HepG2 (cell line): ENCODE data around the gene ZNF618. TPM values are rescaled to one million over a fixed set of nuclear protein-coding genes. Genes with fewer than 3 reads are reported as not detected.

ENCODE experiments used
- ATAC-seq: fragments of 200-7000 bp; cut with Tn5 transposase; 3 replicates; pipeline ENCODE4 v1.9.1; 2020; ENCODE audit warnings: mild to moderate bottlenecking, moderate library complexity
- BruUV-seq: library from RNA; stranded (reverse); fragments of 400-500 nt; replicated peaks from 2 replicates; lab custom pipeline; 2021; lab: Mats Ljungman, UMichigan
- CTCF ChIA-PET: fragments of 300-600 bp; formaldehyde crosslinking; extraction: SDS; loops from one replicate; lab custom pipeline; 2021; ENCODE audit warnings: low total read pairs, inconsistent platforms, low intra/inter-chr PET ratio; lab: Yijun Ruan, JAX
- POLR2A ChIA-PET: fragments of 350-600 bp; sonication (Branson Sonifier 250); formaldehyde crosslinking; loops from one replicate; lab custom pipeline; 2020; ENCODE audit warnings: antibody characterized with exemption, inconsistent platforms; lab: Yijun Ruan, JAX
- DNase-seq: peaks from one replicate; pipeline ENCODE4 v3.0.0-alpha.2; 2015; ENCODE audit warnings: low spot score
- FAIRE-seq: peaks from 3 replicates; lab custom pipeline; 2011; peaks lifted over from hg19 to GRCh38; lab: Jason Lieb, UNC
- H2AFZ ChIP-seq: one replicate; pipeline ENCODE4 v1.6.1; 2011; ENCODE audit warnings: low read length, inconsistent platforms
- H3K27ac ChIP-seq: fragments of 300-600 bp; 3 replicates; pipeline ENCODE4 v1.8.0; 2011; ENCODE audit warnings: mixed run types, mild to moderate bottlenecking, mixed read lengths, low read length, inconsistent platforms; ENCODE audit not compliant: insufficient read depth; ENCODE audit errors: extremely low read length
- H3K27me3 ChIP-seq, 2 experiments: fragments of 200-600 bp in 1 of 2; 2 replicates in 1 of 2; 3 replicates in 1 of 2; pipeline versions ENCODE4 v1.6.0 to v1.8.0; 2011; ENCODE audit warnings: low read length in 2 of 2, mild to moderate bottlenecking in 2 of 2, moderate library complexity in 2 of 2, inconsistent platforms in 1 of 2; ENCODE audit not compliant: insufficient read depth in 2 of 2, control insufficient read depth in 1 of 2
- H3K36me3 ChIP-seq, 2 experiments: fragments of 200-600 bp in 1 of 2; replicated peaks in 1 of 2; 2 replicates in 1 of 2; 3 replicates in 1 of 2; pipeline versions ENCODE4 v1.5.1 to v1.8.0; 2011; ENCODE audit warnings: low read length in 2 of 2, inconsistent platforms in 1 of 2; ENCODE audit not compliant: insufficient read depth in 2 of 2, control insufficient read depth in 1 of 2
- H3K4me1 ChIP-seq: 2 replicates; pipeline ENCODE4 v1.5.1; 2012; ENCODE audit warnings: low read length, inconsistent platforms; ENCODE audit not compliant: insufficient read depth
- H3K4me2 ChIP-seq: 2 replicates; pipeline ENCODE4 v1.6.0; 2011; ENCODE audit warnings: low read depth, low read length, inconsistent platforms
- H3K4me3 ChIP-seq, 3 experiments: fragments of 200-600 bp in 1 of 3; sonication (generic), shearing (Covaris generic) in 1 of 3; replicated peaks in 1 of 3; 2 replicates each; pipeline ENCODE4 v1.5.1; 2011 to 2016; ENCODE audit warnings: low read length in 3 of 3, inconsistent platforms in 2 of 3, low read depth in 2 of 3, mild to moderate bottlenecking in 2 of 3, control low read depth in 1 of 3, mixed read lengths in 1 of 3; ENCODE audit not compliant: insufficient read depth in 1 of 3
- H3K79me2 ChIP-seq: one replicate; pipeline ENCODE4 v1.6.1; 2011; ENCODE audit warnings: low read length, inconsistent platforms; ENCODE audit not compliant: insufficient read depth
- H3K9ac ChIP-seq: 2 replicates; pipeline ENCODE4 v1.6.0; 2011; ENCODE audit warnings: mild to moderate bottlenecking, low read depth, low read length, inconsistent platforms; ENCODE audit not compliant: insufficient read depth
- H3K9me3 ChIP-seq: 2 replicates; pipeline ENCODE4 v1.5.1; 2012; ENCODE audit warnings: mild to moderate bottlenecking, low read length
- H4K20me1 ChIP-seq: 2 replicates; pipeline ENCODE4 v1.6.0; 2011; ENCODE audit warnings: inconsistent platforms, mild to moderate bottlenecking, low read length, moderate library complexity; ENCODE audit not compliant: insufficient read depth
- DPF2 ChIP-seq: sonication (generic); formaldehyde crosslinking; IDR thresholded peaks from 2 replicates; pipeline ENCODE4 v1.4.0; 2020; ENCODE audit warnings: mild to moderate bottlenecking, low read depth, missing genetic modification reagents, borderline replicate concordance
- GMEB1 ChIP-seq: sonication (generic); formaldehyde crosslinking; IDR thresholded peaks from 2 replicates; pipeline ENCODE4 v1.5.1; 2020; ENCODE audit warnings: missing genetic modification reagents, mild to moderate bottlenecking, borderline replicate concordance
- HNRNPLL ChIP-seq: fragments of 200-400 bp; formaldehyde crosslinking; IDR thresholded peaks from 2 replicates; pipeline ENCODE4 v1.6.1; 2017; ENCODE audit warnings: mild to moderate bottlenecking, low read depth, low read length; ENCODE audit not compliant: poor library complexity, severe bottlenecking
- MEF2D ChIP-seq: sonication (generic); formaldehyde crosslinking; IDR thresholded peaks from 2 replicates; pipeline ENCODE4 v1.5.1; 2020; ENCODE audit warnings: mild to moderate bottlenecking, missing genetic modification reagents
- PCBP1 ChIP-seq: fragments of 200-400 bp; formaldehyde crosslinking; IDR thresholded peaks from 2 replicates; pipeline ENCODE4 v1.6.1; 2017; ENCODE audit warnings: mild to moderate bottlenecking, low read depth, low read length, borderline replicate concordance
- SNAI1 ChIP-seq: sonication (generic); formaldehyde crosslinking; IDR thresholded peaks from 2 replicates; pipeline ENCODE4 v1.5.0; 2020; ENCODE audit warnings: mild to moderate bottlenecking, missing genetic modification reagents, borderline replicate concordance
- ZBTB40 ChIP-seq, 2 experiments: fragments of 450-650 bp in 1 of 2; sonication (generic) in 1 of 2; formaldehyde crosslinking in 1 of 2; IDR thresholded peaks; 2 replicates each; pipeline versions ENCODE4 v1.6.1 to v1.8.0; 2016 to 2022; ENCODE audit warnings: antibody characterized with exemption in 1 of 2, mild to moderate bottlenecking in 1 of 2, missing genetic modification reagents in 1 of 2
- ZFP36L1 ChIP-seq: sonication (generic); formaldehyde crosslinking; IDR thresholded peaks from 2 replicates; pipeline ENCODE4 v1.8.0; 2022; ENCODE audit warnings: mild to moderate bottlenecking, missing genetic modification reagents, moderate library complexity
- ZNF326 ChIP-seq: sonication (generic); formaldehyde crosslinking; IDR thresholded peaks from 2 replicates; pipeline ENCODE4 v1.4.0; 2020; ENCODE audit warnings: missing genetic modification reagents, borderline replicate concordance
- ZNF510 ChIP-seq: sonication (generic); formaldehyde crosslinking; IDR thresholded peaks from 2 replicates; pipeline ENCODE4 v1.4.0; 2020; ENCODE audit warnings: low read depth, mild to moderate bottlenecking, missing genetic modification reagents
- ZNF564 ChIP-seq: sonication (generic); formaldehyde crosslinking; IDR thresholded peaks from 2 replicates; pipeline ENCODE4 v1.8.1; 2023; ENCODE audit warnings: mild to moderate bottlenecking, missing genetic modification reagents
- WGBS: methylation state at CpG from one replicate; pipeline ENCODE4 v1.1.6; 2017; ENCODE audit warnings: low lambda C conversion rate; 5-methylcytosine and 5-hydroxymethylcytosine counted together
- in situ Hi-C: cut with HindIII; loops from 2 replicates; pipeline ENCODE4 v1.10.0; 2017; ENCODE audit warnings: low pct_unique_long_range_greater_than_20kb; ENCODE audit not compliant: extremely low pct_ligation_motif_present
- intact Hi-C: fragments of 100-400 bp; cut with micrococcal nuclease; formaldehyde crosslinking; loops from one replicate; pipeline ENCODE4 v1.10.0; 2022; ENCODE audit not compliant: unreplicated experiment
- polyA plus RNA-seq, 8 experiments: library from polyadenylated mRNA; depleted of rRNA in 3 of 8; stranded (reverse) in 7 of 8; unstranded in 1 of 8; fragments of >200 nt; fragmentation: Illumina TruSeq in 4 of 8; extraction: Trizol in 4 of 8; gene quantifications; 2 replicates each; pipeline versions ENCODE4 v1.2.1 to v1.2.3, GENCODE V29; 2011 to 2016; ENCODE audit warnings: low read depth in 4 of 8, missing spikeins in 1 of 8, mixed read lengths in 1 of 8; ENCODE audit not compliant: insufficient read depth in 1 of 8
- total RNA-seq, 5 experiments: library from RNA; depleted of rRNA; stranded (reverse); fragments of >200 nt; fragmentation: Illumina TruSeq; extraction: Trizol; gene quantifications; 2 replicates each; pipeline ENCODE4 v1.2.3, GENCODE V29; 2016; ENCODE audit warnings: low read depth in 1 of 5

The ZNF618 gene
- total and polyA plus RNA-seq, 2 of the 13 experiments (the other 11 are each of a cell fraction or from before 2014, with no cell fraction given), result 0.07 TPM

- Histone ChIP-seq H3K9ac (no peak overlapping the region), H3K36me3 (peaks cover 33 to 90% of the 10 kb centered on the region in 2 experiments), H3K4me2 (peak overlapping the region; percentile 1; the same call in 1 of the 2 replicates), H4K20me1 (peaks cover 89% of the 10 kb centered on the region), H3K9me3 (no peaks in the 10 kb centered on the region), H3K4me1 (peaks cover 97% of the 10 kb centered on the region), H3K27me3 (no peaks in the 10 kb centered on the region), H2AFZ (no peak overlapping the region), H3K79me2 (peaks cover 62% of the 10 kb centered on the region), H3K4me3 (no peak overlapping the region; a peak in 1 of 6 replicates), H3K27ac (peak overlapping the region; percentile 1)
- intact Hi-C loops, result no loop called here
- 100% methylated on average over 2 of the region's 17 CpGs for WGBS
- DNase-seq (no peak), ATAC-seq (peak; percentile 43), FAIRE-seq (no peak)
- in situ Hi-C loops, result no loop called here
- ChIA-PET CTCF (no interaction called here), POLR2A (interaction anchor here (0.7 to 3.0 kb wide), 4 partner anchors 8 to 11 kb away, joined by 3 to 26 read pairs (median 6); partner anchors contain the start of gene AMBP)
- BruUV-seq, result no TSS peak
- TF ChIP-seq MEF2D (CRISPR knock-in tag) (no peak), GMEB1 (CRISPR knock-in tag) (no peak), ZNF326 (CRISPR knock-in tag) (peak; percentile 66; the same call in 1 of the 2 replicates), ZNF564 (CRISPR knock-in tag) (no peak), ZNF510 (CRISPR knock-in tag) (no peak), ZBTB40 (IDR thresholded peaks at IDR 0.05) (no peak), ZBTB40 (CRISPR knock-in tag; IDR thresholded peaks at IDR 0.05) (no peak), DPF2 (CRISPR knock-in tag) (no peak), ZFP36L1 (CRISPR knock-in tag) (no peak), PCBP1 (no peak), SNAI1 (CRISPR knock-in tag) (no peak), HNRNPLL (peak; percentile 24)
Observed at GRCh38 chr9:114070188-114071103, 194.3 kb downstream of the ZNF618 start.
